ENCODE measurements around the gene BICRAL. TPM values are rescaled to one million over a fixed set of nuclear protein-coding genes. Genes with fewer than 3 reads are reported as not detected.
"Not testable (repeated sequence)": the region's sequence is repeated elsewhere in the genome, so short reads cannot be mapped to it uniquely, and the experiment has no call there.

The BICRAL gene
- total RNA-seq, 1 donor = 13.0 TPM

GRCh38 chr6:42756722-42757121 lies 25.1 kb upstream of the BICRAL start:
- Histone ChIP-seq H3K27me3 (ENCODE audit: insufficient read depth, low read length) (no peaks in the 10 kb centered on the region), H3K9me3 (ENCODE audit: low read depth, low read length) (no peaks in the 10 kb centered on the region), H3K4me1 (ENCODE audit: insufficient read depth, low read length) (no peaks in the 10 kb centered on the region), H3K4me3 (ENCODE audit: low read length) (no peak overlapping the region)

DNA sequence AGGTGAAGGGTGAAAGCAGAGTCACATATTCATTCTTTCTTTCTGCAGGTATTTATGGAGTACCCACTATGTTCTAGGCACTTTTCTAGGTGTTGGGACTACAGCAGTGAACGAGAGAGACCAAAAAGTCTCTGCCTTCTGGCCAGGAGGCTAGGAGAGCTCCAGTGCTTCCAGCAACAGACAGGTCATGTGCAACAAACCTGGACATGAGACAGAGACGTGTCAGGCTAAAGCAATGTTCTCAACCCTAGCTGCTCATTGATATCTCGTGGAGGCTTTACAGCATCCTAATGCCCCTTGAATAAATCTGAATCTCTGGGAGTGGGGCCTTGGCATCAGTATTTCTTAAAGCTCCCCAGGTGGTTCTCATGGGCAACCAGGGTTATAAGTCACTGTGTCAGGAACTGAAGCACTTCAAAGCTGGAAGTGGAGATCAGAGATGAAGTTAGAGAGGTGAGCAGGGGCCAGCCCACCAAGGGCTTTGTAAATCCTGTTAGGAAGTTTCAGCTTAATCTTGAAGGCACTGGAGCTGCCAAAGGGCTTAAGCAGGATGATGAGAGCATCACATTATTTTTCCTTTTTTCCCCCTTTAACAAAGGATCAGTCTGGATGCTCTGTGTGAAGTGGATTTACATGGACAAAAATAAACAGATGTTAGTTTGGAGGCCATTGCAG lies 23.0 kb upstream of the BICRAL start:
- H3K27me3 ChIP-seq (ENCODE audit: insufficient read depth, low read length) = no peaks in the 10 kb centered on the region
- no peaks in the 10 kb centered on the region for H3K4me1 ChIP-seq (ENCODE audit: insufficient read depth, low read length)
- no peaks in the 10 kb centered on the region for H3K9me3 ChIP-seq (ENCODE audit: low read depth, low read length)
- H3K4me3 ChIP-seq (ENCODE audit: low read length) = no peak overlapping the region

GRCh38 chr6:42761287-42762067 lies 20.4 kb upstream of the BICRAL start:
- Histone ChIP-seq H3K4me3 (ENCODE audit: low read length) (no peak overlapping the region), H3K27me3 (ENCODE audit: insufficient read depth, low read length) (no peaks in the 10 kb centered on the region), H3K4me1 (ENCODE audit: insufficient read depth, low read length) (no peaks in the 10 kb centered on the region), H3K9me3 (ENCODE audit: low read depth, low read length) (no peaks in the 10 kb centered on the region)

DNA sequence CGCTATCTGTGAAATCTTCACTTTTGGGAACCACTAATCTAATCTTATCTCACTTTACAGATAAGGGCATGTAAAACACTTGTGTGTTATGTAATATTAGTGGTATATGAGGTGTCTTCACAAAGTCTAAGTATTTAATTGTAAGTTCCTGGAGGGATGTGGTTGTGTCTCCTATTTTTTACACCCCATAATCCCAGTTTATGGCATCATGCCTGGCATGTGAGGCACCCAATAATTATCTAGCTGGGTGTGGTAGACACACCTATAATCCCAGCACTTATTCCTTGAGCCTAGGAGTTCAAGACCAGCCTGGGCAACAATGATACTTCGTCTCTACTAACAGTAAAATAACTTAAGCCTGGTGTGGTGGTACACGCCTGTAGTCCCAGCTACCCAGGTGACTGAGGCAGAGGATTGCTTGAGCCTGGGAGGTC lies 19.4 kb upstream of the BICRAL start:
- no peak overlapping the region for H3K4me3 ChIP-seq (ENCODE audit: low read length)

DNA sequence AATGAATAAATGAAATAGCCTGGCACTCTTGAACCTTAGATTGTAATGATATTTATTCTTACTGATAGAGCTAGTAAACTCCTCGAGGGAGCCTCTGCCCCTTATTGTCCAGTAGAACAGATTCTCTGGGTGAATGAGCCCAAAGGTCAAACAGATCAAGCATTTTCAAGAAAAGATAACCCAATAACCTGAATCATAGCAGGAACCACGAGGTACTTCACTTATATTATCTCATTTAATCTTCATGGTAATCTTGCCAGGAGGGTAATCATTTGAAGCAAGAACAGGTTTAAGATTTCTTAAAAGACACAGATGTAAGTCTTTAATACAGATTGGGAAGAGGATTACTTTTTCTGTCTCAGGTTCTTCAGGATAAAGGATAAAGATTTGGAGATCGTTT lies 18.9 kb upstream of the BICRAL start:
- H3K9me3 ChIP-seq (ENCODE audit: low read depth, low read length) = no peaks in the 10 kb centered on the region
- H3K4me1 ChIP-seq (ENCODE audit: insufficient read depth, low read length) = no peaks in the 10 kb centered on the region
- H3K27me3 ChIP-seq (ENCODE audit: insufficient read depth, low read length) = no peaks in the 10 kb centered on the region
- no peak overlapping the region for H3K4me3 ChIP-seq (ENCODE audit: low read length)

More for the DNA sequence above, 19.4 kb upstream of the BICRAL start:
- Histone ChIP-seq H3K4me1 (ENCODE audit: insufficient read depth, low read length) (no peaks in the 10 kb centered on the region), H3K9me3 (ENCODE audit: low read depth, low read length) (no peaks in the 10 kb centered on the region), H3K27me3 (ENCODE audit: insufficient read depth, low read length) (no peaks in the 10 kb centered on the region)

DNA sequence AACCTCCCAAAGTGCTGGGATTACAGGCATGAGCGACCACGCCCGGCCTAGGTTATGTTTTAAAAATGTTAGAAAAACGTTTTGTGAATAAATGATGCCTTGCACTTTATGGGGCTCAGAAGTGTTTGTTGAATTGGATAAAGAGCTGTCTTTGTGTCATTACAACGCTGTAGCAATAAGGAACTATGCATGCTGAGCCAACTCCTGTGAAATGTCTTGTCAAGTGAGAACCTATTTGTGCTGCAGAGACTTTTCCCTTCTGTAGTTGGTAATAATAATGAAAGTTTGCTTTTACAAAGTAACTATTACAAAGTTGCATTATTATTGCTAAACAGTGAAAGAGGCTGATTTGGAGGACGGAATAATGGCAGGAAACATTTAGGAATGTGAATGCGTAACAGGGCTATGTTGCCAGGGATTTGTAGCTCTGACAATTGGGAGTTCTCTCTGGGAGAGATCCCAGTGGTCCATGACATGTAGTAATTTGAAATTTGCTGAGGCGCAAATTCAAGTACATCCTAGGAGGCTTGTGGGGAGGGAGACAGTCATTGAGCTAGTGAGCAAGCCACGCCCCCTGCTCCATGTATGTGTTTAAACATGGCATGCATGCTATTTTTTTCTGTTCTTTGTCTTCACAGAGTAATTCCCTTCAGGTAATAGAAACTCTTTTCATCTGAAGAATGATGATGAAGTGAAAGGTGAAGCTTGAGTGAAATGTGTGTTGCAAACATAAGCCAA lies 16.8 kb upstream of the BICRAL start:
- Histone ChIP-seq H3K9me3 (ENCODE audit: low read depth, low read length) (no peaks in the 10 kb centered on the region), H3K27me3 (ENCODE audit: insufficient read depth, low read length) (no peaks in the 10 kb centered on the region), H3K4me3 (ENCODE audit: low read length) (no peak overlapping the region), H3K4me1 (ENCODE audit: insufficient read depth, low read length) (peaks cover 4% of the 10 kb centered on the region)

- Histone ChIP-seq H3K4me1 (ENCODE audit: insufficient read depth, low read length) (peaks cover 15% of the 10 kb centered on the region), H3K4me3 (ENCODE audit: low read length) (no peak overlapping the region), H3K9me3 (ENCODE audit: low read depth, low read length) (no peaks in the 10 kb centered on the region), H3K27me3 (ENCODE audit: insufficient read depth, low read length) (no peaks in the 10 kb centered on the region)
Measured at GRCh38 chr6:42766163-42766670, 15.6 kb upstream of the BICRAL start.

- no peaks in the 10 kb centered on the region for H3K9me3 ChIP-seq (ENCODE audit: low read depth, low read length)
- H3K27me3 ChIP-seq (ENCODE audit: insufficient read depth, low read length) = no peaks in the 10 kb centered on the region
- no peak overlapping the region for H3K4me3 ChIP-seq (ENCODE audit: low read length)
- peaks cover 41% of the 10 kb centered on the region for H3K4me1 ChIP-seq (ENCODE audit: insufficient read depth, low read length)
Measured at GRCh38 chr6:42769051-42769450, 12.8 kb upstream of the BICRAL start.

- Histone ChIP-seq H3K27me3 (ENCODE audit: insufficient read depth, low read length) (no peaks in the 10 kb centered on the region), H3K4me3 (ENCODE audit: low read length) (no peak overlapping the region), H3K9me3 (ENCODE audit: low read depth, low read length) (no peaks in the 10 kb centered on the region), H3K4me1 (ENCODE audit: insufficient read depth, low read length) (peaks cover 49% of the 10 kb centered on the region)
Measured at GRCh38 chr6:42769836-42770235, 12.0 kb upstream of the BICRAL start.

GRCh38 chr6:42771741-42772100 lies 10.1 kb upstream of the BICRAL start:
- peaks cover 66% of the 10 kb centered on the region for H3K4me1 ChIP-seq (ENCODE audit: insufficient read depth, low read length)
- H3K27me3 ChIP-seq (ENCODE audit: insufficient read depth, low read length) = no peaks in the 10 kb centered on the region
- H3K4me3 ChIP-seq (ENCODE audit: low read length) = no peak overlapping the region
- H3K9me3 ChIP-seq (ENCODE audit: low read depth, low read length) = no peaks in the 10 kb centered on the region

DNA sequence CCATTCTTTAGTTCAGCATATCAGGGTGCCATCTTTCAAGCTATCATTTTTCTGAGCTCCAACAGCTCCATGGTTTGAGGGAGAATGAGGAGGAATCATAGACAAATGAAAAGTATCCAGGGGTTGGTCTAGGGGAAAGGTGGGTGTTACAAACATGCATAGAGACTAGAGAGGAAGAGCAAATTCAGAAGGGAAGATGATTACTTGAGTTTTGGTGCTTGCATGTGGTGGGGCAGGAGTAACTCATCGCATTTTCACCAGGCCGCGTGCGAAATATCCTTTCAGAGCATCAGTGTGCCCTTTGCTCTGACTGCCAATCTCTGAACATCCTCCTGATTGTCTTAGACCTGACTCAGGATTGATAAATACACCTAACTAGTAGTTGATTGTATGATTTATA lies 7.7 kb upstream of the BICRAL start:
- H3K9me3 ChIP-seq (ENCODE audit: low read depth, low read length) = no peaks in the 10 kb centered on the region
- H3K27me3 ChIP-seq (ENCODE audit: insufficient read depth, low read length) = no peaks in the 10 kb centered on the region
- H3K4me3 ChIP-seq (ENCODE audit: low read length) = no peak overlapping the region
- H3K4me1 ChIP-seq (ENCODE audit: insufficient read depth, low read length) = peaks cover 76% of the 10 kb centered on the region

DNA sequence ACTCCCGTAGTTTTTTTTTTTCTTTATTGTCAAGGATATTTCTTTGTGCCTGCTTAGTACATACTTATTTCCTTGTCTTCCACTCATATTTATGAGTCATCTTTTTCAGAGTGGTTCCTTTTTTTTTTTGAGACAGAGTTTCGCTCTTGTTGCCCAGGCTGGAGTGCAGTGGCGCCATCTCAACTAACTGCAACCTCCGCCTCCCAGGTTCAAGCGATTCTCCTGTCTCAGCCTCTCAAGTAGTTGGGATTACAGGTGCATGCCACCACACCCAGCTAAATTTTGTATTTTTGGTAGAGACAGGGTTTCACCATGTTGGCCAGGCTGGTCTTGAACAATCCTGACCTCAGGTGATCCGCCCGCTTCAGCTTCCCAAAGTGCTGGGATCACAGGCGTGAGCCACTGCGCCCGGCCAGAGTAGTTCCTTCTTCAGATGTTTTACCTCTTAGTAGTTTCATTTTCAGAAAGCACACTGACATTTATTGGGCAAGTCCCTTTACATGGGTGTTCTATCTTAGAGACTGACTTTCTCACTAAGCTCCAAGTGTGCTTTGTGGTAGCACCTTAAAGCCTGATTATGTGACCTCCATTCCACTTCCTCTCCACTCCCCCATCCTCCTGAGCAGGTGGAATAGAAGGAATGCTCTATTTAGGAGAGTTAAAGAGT lies 6.9 kb upstream of the BICRAL start:
- not testable (repeated sequence) for H3K27me3 ChIP-seq (ENCODE audit: insufficient read depth, low read length); H3K9me3 ChIP-seq (ENCODE audit: low read depth, low read length)
- Histone ChIP-seq H3K4me1 (ENCODE audit: insufficient read depth, low read length) (peaks cover 77% of the 10 kb centered on the region), H3K4me3 (ENCODE audit: low read length) (peak overlapping the region; percentile 25)

DNA sequence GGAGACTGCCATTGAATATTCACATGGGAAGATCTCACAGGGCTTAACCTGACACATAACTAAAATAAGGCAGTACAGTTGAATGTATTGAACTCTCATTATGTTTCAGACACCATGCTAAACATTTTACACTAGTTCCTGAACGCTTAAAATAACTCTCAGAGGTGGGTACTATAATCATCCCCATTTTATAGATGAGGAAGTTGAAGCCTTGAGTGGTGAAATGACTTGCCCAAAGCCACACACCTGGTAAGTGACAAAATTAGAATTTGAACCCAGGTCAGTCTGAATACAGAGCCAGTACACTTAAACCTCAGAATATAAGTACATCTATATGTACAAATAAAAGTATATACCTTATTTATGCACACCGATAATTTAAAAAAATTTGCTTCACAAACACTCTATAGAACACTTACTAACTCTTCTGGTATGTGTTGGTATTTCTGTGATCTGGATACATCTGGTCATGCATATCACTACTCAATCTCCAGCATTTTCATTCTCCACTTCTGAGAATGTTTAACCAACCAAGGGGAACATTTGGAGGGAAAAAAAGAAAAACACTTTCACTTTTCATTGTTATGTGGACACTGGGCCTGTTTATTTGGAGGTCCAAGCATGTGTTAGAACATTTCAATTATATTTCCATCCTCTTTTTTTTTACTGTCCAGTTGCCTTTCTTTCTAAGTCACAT lies 4.6 kb upstream of the BICRAL start:
- Histone ChIP-seq H3K9me3 (ENCODE audit: low read depth, low read length) (no peaks in the 10 kb centered on the region), H3K4me3 (ENCODE audit: low read length) (no peak overlapping the region), H3K4me1 (ENCODE audit: insufficient read depth, low read length) (peaks cover 61% of the 10 kb centered on the region), H3K27me3 (ENCODE audit: insufficient read depth, low read length) (no peaks in the 10 kb centered on the region)

DNA sequence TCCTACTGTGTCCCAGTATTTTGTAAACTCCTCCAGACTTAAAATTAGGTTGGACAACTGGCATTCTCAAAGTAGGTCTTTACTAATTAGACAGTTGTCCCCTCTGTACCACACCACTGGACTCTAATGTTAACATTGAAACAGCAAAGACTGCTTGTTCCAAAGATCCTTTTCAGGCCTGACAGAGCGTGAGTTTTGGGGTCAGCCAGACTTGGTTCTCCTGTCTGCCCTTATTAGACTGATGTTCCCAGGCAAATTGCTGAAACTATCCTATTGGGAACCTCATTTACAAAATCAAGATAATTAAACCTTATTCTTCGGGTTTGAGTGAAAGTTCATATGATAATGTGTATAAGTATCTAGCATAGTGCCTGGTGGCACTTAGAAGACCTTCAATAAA lies 3.7 kb upstream of the BICRAL start:
- Histone ChIP-seq H3K27me3 (ENCODE audit: insufficient read depth, low read length) (no peaks in the 10 kb centered on the region), H3K4me1 (ENCODE audit: insufficient read depth, low read length) (peaks cover 53% of the 10 kb centered on the region), H3K4me3 (ENCODE audit: low read length) (no peak overlapping the region), H3K9me3 (ENCODE audit: low read depth, low read length) (no peaks in the 10 kb centered on the region)
